ENCODE data around the gene GALNT17.

GALNT17 gene

GRCh38 chr7:71348821-71349681 is 217.1 kb downstream of the GALNT17 start:
- H3K4me2 ChIP-seq (ENCODE audit: low read length), result no peak overlapping the region
- no peak overlapping the region for H3K4me3 ChIP-seq (ENCODE audit: low read length)
- H3K27ac ChIP-seq (ENCODE audit: low read length), result no peak overlapping the region
- no peak overlapping the region for H3K9ac ChIP-seq (ENCODE audit: low read length)
- no peaks in the 10 kb centered on the region for H3K4me1 ChIP-seq (ENCODE audit: low read length)
- H2AFZ ChIP-seq (ENCODE audit: low read depth, low read length), result no peak overlapping the region
- H3K9me3 ChIP-seq (ENCODE audit: insufficient read depth, low read length), result no peaks in the 10 kb centered on the region
- no peaks in the 10 kb centered on the region for H3K27me3 ChIP-seq (ENCODE audit: low read depth, low read length)
- H4K20me1 ChIP-seq (ENCODE audit: insufficient read depth, low read length), result no peaks in the 10 kb centered on the region
- H3K36me3 ChIP-seq (replicated peaks; ENCODE audit: low read depth, low read length), result no peaks in the 10 kb centered on the region
- H3K79me2 ChIP-seq (ENCODE audit: low read length), result no peaks in the 10 kb centered on the region
- TF ChIP-seq CTCF (IDR thresholded peaks at IDR 0.05; ENCODE audit: low read depth, low read length) (no peak), EZH2phosphoT487 (IDR thresholded peaks at IDR 0.05; ENCODE audit: low read depth) (no peak)

- Histone ChIP-seq H3K27ac (ENCODE audit: low read length) (no peak overlapping the region), H3K27me3 (ENCODE audit: low read depth, low read length) (no peaks in the 10 kb centered on the region), H3K36me3 (replicated peaks; ENCODE audit: low read depth, low read length) (no peaks in the 10 kb centered on the region), H4K20me1 (ENCODE audit: insufficient read depth, low read length) (no peaks in the 10 kb centered on the region), H3K9ac (ENCODE audit: low read length) (no peak overlapping the region), H3K4me3 (ENCODE audit: low read length) (no peak overlapping the region), H3K9me3 (ENCODE audit: insufficient read depth, low read length) (no peaks in the 10 kb centered on the region), H3K4me1 (ENCODE audit: low read length) (no peaks in the 10 kb centered on the region), H2AFZ (ENCODE audit: low read depth, low read length) (no peak overlapping the region), H3K79me2 (ENCODE audit: low read length) (no peaks in the 10 kb centered on the region), H3K4me2 (ENCODE audit: low read length) (no peak overlapping the region)
- TF ChIP-seq EZH2phosphoT487 (IDR thresholded peaks at IDR 0.05; ENCODE audit: low read depth) (no peak), CTCF (IDR thresholded peaks at IDR 0.05; ENCODE audit: low read depth, low read length) (no peak)
Measured at GRCh38 chr7:71349682-71350481, 217.9 kb downstream of the GALNT17 start.

- Histone ChIP-seq H3K27me3 (ENCODE audit: low read depth, low read length) (no peaks in the 10 kb centered on the region), H2AFZ (ENCODE audit: low read depth, low read length) (no peak overlapping the region), H3K79me2 (ENCODE audit: low read length) (no peaks in the 10 kb centered on the region), H3K4me2 (ENCODE audit: low read length) (no peak overlapping the region), H3K9me3 (ENCODE audit: insufficient read depth, low read length) (no peaks in the 10 kb centered on the region), H3K9ac (ENCODE audit: low read length) (no peak overlapping the region), H3K27ac (ENCODE audit: low read length) (no peak overlapping the region), H3K36me3 (replicated peaks; ENCODE audit: low read depth, low read length) (no peaks in the 10 kb centered on the region), H4K20me1 (ENCODE audit: insufficient read depth, low read length) (no peaks in the 10 kb centered on the region), H3K4me3 (ENCODE audit: low read length) (no peak overlapping the region), H3K4me1 (ENCODE audit: low read length) (no peaks in the 10 kb centered on the region)
- TF ChIP-seq CTCF (IDR thresholded peaks at IDR 0.05; ENCODE audit: low read depth, low read length) (no peak), EZH2phosphoT487 (IDR thresholded peaks at IDR 0.05; ENCODE audit: low read depth) (no peak)
Measured at GRCh38 chr7:71350680-71351079, 218.7 kb downstream of the GALNT17 start.

- H2AFZ ChIP-seq (ENCODE audit: low read depth, low read length), result no peak overlapping the region
- no peaks in the 10 kb centered on the region for H3K9me3 ChIP-seq (ENCODE audit: insufficient read depth, low read length)
- H3K79me2 ChIP-seq (ENCODE audit: low read length), result no peaks in the 10 kb centered on the region
- H3K4me2 ChIP-seq (ENCODE audit: low read length), result no peak overlapping the region
- TF ChIP-seq CTCF (IDR thresholded peaks at IDR 0.05; ENCODE audit: low read depth, low read length) (no peak), EZH2phosphoT487 (IDR thresholded peaks at IDR 0.05; ENCODE audit: low read depth) (no peak)
- H4K20me1 ChIP-seq (ENCODE audit: insufficient read depth, low read length), result no peaks in the 10 kb centered on the region
- no peaks in the 10 kb centered on the region for H3K36me3 ChIP-seq (replicated peaks; ENCODE audit: low read depth, low read length)
- no peaks in the 10 kb centered on the region for H3K4me1 ChIP-seq (ENCODE audit: low read length)
- H3K27ac ChIP-seq (ENCODE audit: low read length), result no peak overlapping the region
- H3K4me3 ChIP-seq (ENCODE audit: low read length), result no peak overlapping the region
- no peaks in the 10 kb centered on the region for H3K27me3 ChIP-seq (ENCODE audit: low read depth, low read length)
- no peak overlapping the region for H3K9ac ChIP-seq (ENCODE audit: low read length)
Measured at GRCh38 chr7:71354716-71355115, 222.8 kb downstream of the GALNT17 start.
